HepG2 (cell line): ENCODE data around the gene TCF12.

Experiments used
- CTCF ChIP-seq: sonication (generic); formaldehyde crosslinking; IDR thresholded peaks from 2 replicates; pipeline ENCODE4 v1.5.0; 2020; ENCODE audit warnings: mild to moderate bottlenecking, missing genetic modification reagents, moderate library complexity
- DRAP1 ChIP-seq: IDR thresholded peaks from 2 replicates; pipeline ENCODE4 v1.6.1; 2016; ENCODE audit warnings: missing genetic modification reagents, missing compliant biosample characterization
- GLI4 ChIP-seq: sonication (generic); formaldehyde crosslinking; IDR thresholded peaks from 2 replicates; pipeline ENCODE4 v1.5.1; 2020; ENCODE audit warnings: missing genetic modification reagents, mild to moderate bottlenecking, moderate library complexity, borderline replicate concordance
- RAD21 ChIP-seq: fragments of 450-650 bp; formaldehyde crosslinking; IDR thresholded peaks from 2 replicates; pipeline ENCODE4 v1.5.0; 2020; ENCODE audit warnings: mild to moderate bottlenecking
- SMC3 ChIP-seq: IDR thresholded peaks from 2 replicates; pipeline ENCODE4 v1.6.1; 2011; ENCODE audit warnings: low read length, improper control_type of control experiment
- ZHX1 ChIP-seq: sonication (generic); formaldehyde crosslinking; IDR thresholded peaks from 2 replicates; pipeline ENCODE4 v1.8.1; 2022; ENCODE audit warnings: low read depth, mild to moderate bottlenecking, missing genetic modification reagents
- ZNF350 ChIP-seq: sonication (generic); formaldehyde crosslinking; IDR thresholded peaks from 2 replicates; pipeline ENCODE4 v1.4.0; 2020; ENCODE audit warnings: mild to moderate bottlenecking, low read depth, missing genetic modification reagents, borderline replicate concordance
- TF ChIP-seq, protein P1 (sequence below), 2 experiments: IDR thresholded peaks; 2 replicates each; pipeline ENCODE4 v1.6.1; 2011 to 2012; ENCODE audit warnings: low read length in 2 of 2, borderline replicate concordance in 1 of 2, low read depth in 1 of 2, mild to moderate bottlenecking in 1 of 2, moderate library complexity in 1 of 2
- TF ChIP-seq, protein P2 (sequence below): fragments of 450-650 bp; IDR thresholded peaks from 2 replicates; pipeline ENCODE4 v1.6.1; 2017

- TF ChIP-seq GLI4 (no peak), DRAP1 (CRISPR knock-in tag) (no peak), ZNF350 (CRISPR knock-in tag) (no peak), RAD21 (CRISPR knock-in tag) (no peak), SMC3 (no peak), ZHX1 (CRISPR knock-in tag) (no peak), CTCF (CRISPR knock-in tag) (no peak)
- TF ChIP-seq, protein P1, sequence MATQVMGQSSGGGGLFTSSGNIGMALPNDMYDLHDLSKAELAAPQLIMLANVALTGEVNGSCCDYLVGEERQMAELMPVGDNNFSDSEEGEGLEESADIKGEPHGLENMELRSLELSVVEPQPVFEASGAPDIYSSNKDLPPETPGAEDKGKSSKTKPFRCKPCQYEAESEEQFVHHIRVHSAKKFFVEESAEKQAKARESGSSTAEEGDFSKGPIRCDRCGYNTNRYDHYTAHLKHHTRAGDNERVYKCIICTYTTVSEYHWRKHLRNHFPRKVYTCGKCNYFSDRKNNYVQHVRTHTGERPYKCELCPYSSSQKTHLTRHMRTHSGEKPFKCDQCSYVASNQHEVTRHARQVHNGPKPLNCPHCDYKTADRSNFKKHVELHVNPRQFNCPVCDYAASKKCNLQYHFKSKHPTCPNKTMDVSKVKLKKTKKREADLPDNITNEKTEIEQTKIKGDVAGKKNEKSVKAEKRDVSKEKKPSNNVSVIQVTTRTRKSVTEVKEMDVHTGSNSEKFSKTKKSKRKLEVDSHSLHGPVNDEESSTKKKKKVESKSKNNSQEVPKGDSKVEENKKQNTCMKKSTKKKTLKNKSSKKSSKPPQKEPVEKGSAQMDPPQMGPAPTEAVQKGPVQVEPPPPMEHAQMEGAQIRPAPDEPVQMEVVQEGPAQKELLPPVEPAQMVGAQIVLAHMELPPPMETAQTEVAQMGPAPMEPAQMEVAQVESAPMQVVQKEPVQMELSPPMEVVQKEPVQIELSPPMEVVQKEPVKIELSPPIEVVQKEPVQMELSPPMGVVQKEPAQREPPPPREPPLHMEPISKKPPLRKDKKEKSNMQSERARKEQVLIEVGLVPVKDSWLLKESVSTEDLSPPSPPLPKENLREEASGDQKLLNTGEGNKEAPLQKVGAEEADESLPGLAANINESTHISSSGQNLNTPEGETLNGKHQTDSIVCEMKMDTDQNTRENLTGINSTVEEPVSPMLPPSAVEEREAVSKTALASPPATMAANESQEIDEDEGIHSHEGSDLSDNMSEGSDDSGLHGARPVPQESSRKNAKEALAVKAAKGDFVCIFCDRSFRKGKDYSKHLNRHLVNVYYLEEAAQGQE (IDR thresholded peaks at IDR 0.05; ENCODE audit: borderline replicate concordance in 1 of 2, low read depth in 1 of 2, low read length in 2 of 2), result no peak
- TF ChIP-seq, protein P2, sequence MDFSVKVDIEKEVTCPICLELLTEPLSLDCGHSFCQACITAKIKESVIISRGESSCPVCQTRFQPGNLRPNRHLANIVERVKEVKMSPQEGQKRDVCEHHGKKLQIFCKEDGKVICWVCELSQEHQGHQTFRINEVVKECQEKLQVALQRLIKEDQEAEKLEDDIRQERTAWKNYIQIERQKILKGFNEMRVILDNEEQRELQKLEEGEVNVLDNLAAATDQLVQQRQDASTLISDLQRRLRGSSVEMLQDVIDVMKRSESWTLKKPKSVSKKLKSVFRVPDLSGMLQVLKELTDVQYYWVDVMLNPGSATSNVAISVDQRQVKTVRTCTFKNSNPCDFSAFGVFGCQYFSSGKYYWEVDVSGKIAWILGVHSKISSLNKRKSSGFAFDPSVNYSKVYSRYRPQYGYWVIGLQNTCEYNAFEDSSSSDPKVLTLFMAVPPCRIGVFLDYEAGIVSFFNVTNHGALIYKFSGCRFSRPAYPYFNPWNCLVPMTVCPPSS, result no peak
These were observed 192.6 kb downstream of the TCF12 start for GRCh38 chr15:57111002-57111401.
